ENCODE results near the gene SGSM1. TPM values are rescaled to one million over a fixed set of nuclear protein-coding genes. Genes with fewer than 3 reads are reported as not detected.

The SGSM1 gene
- total and polyA plus RNA-seq, 10 of the 15 experiments (the other 5 are each of a cell fraction or from before 2014, with no cell fraction given): not detected

DNA sequence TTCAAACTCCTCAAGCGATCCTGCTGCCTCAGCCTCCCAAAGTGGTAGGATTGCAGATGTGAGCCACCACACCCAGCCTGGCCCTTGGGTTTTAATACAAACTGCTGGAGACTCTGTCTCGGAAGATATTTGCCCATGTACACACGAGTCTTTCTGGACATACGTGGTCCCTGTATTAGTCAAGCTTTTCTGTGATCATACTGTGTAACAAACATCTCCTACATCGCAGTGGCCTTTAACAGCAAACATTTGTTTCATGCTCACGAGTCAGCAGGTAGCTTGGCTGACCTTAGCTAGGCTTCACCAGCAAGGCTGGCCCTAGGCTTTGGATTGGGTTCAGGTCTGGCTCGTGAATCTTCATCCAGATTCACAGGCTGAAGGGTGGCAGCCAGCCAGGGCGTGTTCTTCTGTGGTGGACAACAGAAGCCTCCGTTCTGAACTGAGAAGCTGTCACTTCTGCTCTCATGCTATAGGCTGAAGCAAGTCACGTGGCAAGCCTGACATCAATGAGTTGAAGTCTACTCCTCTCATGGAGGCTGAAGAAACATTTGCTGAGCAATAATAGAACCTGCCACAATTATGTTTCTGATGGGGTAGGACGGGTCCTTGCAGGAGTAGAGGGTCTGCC, 155.3 kb downstream of the SGSM1 start:
- no peaks in the 10 kb centered on the region for H3K79me2 ChIP-seq (ENCODE audit: control insufficient read depth, insufficient read depth, low read length)

GRCh38 chr22:24962094-24962493, 156.1 kb downstream of the SGSM1 start:
- no peaks in the 10 kb centered on the region; a peak in 2 of 4 replicates for H3K27me3 ChIP-seq (replicated peaks in 1 of 2; ENCODE audit: control insufficient read depth in 2 of 2, insufficient read depth in 2 of 2, low read length in 1 of 2)
- FAIRE-seq: no peak
- H2AFZ ChIP-seq (ENCODE audit: control insufficient read depth, low read depth, low read length): no peak overlapping the region
- no peak for DNase-seq (ENCODE audit: low read depth, low spot score)
- no peak overlapping the region for H3K9ac ChIP-seq (ENCODE audit: control insufficient read depth, insufficient read depth, low read length)
- ChIA-PET POLR2A (no interaction called here), SMC1A (ENCODE audit: uncharacterized antibody, unreplicated experiment) (interaction anchor here (1.2 kb wide), 1 partner anchor 18 kb away, joined by 3 read pairs; no protein-coding TSS in a partner anchor), CTCF (interaction anchor here (2.0 kb wide), 1 partner anchor 24 kb away, joined by 5 read pairs; no protein-coding TSS in a partner anchor), RAD21 (ENCODE audit: unreplicated experiment) (no interaction called here)
- no peak for ATAC-seq
- BruUV-seq (replicated peaks): no TSS peak
- no peak overlapping the region for H3K27ac ChIP-seq (ENCODE audit: control insufficient read depth, insufficient read depth)
- in situ Hi-C loops (cut with MboI) (no loop called here), intact Hi-C loops (cut with micrococcal nuclease; ENCODE audit: unreplicated experiment) (no loop called here)
- H3K9me3 ChIP-seq (replicated peaks; ENCODE audit: control insufficient read depth, insufficient read depth, low read length): no peaks in the 10 kb centered on the region
- no peaks in the 10 kb centered on the region for H4K20me1 ChIP-seq (ENCODE audit: control insufficient read depth, insufficient read depth)
- no peak overlapping the region for H3K4me3 ChIP-seq
- WGBS (ENCODE audit: insufficient coverage, insufficient replicate concordance, low lambda C conversion rate, missing lambda C conversion rate): 35% methylated on average over 8 of the region's 8 CpGs
- no peaks in the 10 kb centered on the region for H3K4me1 ChIP-seq (ENCODE audit: control insufficient read depth, insufficient read depth, low read length)
- H3K4me2 ChIP-seq (ENCODE audit: control insufficient read depth, insufficient read depth): no peak overlapping the region
- H3K36me3 ChIP-seq (ENCODE audit: control insufficient read depth in 2 of 2, insufficient read depth in 2 of 2, low read length in 1 of 2): no peaks in the 10 kb centered on the region
- no peaks in the 10 kb centered on the region for H3K79me2 ChIP-seq (ENCODE audit: control insufficient read depth, insufficient read depth, low read length)
- TF ChIP-seq ZBED1 (IDR thresholded peaks at IDR 0.05; ENCODE audit: borderline replicate concordance): no peak
- TF ChIP-seq, protein P1, sequence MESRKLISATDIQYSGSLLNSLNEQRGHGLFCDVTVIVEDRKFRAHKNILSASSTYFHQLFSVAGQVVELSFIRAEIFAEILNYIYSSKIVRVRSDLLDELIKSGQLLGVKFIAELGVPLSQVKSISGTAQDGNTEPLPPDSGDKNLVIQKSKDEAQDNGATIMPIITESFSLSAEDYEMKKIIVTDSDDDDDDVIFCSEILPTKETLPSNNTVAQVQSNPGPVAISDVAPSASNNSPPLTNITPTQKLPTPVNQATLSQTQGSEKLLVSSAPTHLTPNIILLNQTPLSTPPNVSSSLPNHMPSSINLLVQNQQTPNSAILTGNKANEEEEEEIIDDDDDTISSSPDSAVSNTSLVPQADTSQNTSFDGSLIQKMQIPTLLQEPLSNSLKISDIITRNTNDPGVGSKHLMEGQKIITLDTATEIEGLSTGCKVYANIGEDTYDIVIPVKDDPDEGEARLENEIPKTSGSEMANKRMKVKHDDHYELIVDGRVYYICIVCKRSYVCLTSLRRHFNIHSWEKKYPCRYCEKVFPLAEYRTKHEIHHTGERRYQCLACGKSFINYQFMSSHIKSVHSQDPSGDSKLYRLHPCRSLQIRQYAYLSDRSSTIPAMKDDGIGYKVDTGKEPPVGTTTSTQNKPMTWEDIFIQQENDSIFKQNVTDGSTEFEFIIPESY (IDR thresholded peaks at IDR 0.05): no peak
- no peak for TF ChIP-seq TCF12 (IDR thresholded peaks at IDR 0.05; ENCODE audit: low read depth, low read length)
- no peak for TF ChIP-seq ZNF687 (IDR thresholded peaks at IDR 0.05)
- TF ChIP-seq JUND (IDR thresholded peaks at IDR 0.05; ENCODE audit: low read depth, low read length): no peak
- TF ChIP-seq KLF5 (IDR thresholded peaks at IDR 0.05; ENCODE audit: partially characterized antibody): no peak
- no peak for TF ChIP-seq SP1 (IDR thresholded peaks at IDR 0.05; ENCODE audit: low read depth, low read length)
- no peak for TF ChIP-seq CREB1 (IDR thresholded peaks at IDR 0.05; ENCODE audit: low read depth)

More for the DNA sequence above, 155.3 kb downstream of the SGSM1 start:
- ChIA-PET SMC1A (ENCODE audit: uncharacterized antibody, unreplicated experiment) (no interaction called here), CTCF (interaction anchor here (1.6 to 2.0 kb wide), 2 partner anchors 23 to 95 kb away, joined by 3 to 5 read pairs; no protein-coding TSS in a partner anchor), RAD21 (ENCODE audit: unreplicated experiment) (no interaction called here), POLR2A (no interaction called here)
- no peaks in the 10 kb centered on the region; a peak in 2 of 4 replicates for H3K27me3 ChIP-seq (replicated peaks in 1 of 2; ENCODE audit: control insufficient read depth in 2 of 2, insufficient read depth in 2 of 2, low read length in 1 of 2)
- no peaks in the 10 kb centered on the region for H4K20me1 ChIP-seq (ENCODE audit: control insufficient read depth, insufficient read depth)
- TF ChIP-seq CHD2 (IDR thresholded peaks at IDR 0.05; ENCODE audit: borderline replicate concordance, low read depth, low read length): no peak
- TF ChIP-seq, protein P2, sequence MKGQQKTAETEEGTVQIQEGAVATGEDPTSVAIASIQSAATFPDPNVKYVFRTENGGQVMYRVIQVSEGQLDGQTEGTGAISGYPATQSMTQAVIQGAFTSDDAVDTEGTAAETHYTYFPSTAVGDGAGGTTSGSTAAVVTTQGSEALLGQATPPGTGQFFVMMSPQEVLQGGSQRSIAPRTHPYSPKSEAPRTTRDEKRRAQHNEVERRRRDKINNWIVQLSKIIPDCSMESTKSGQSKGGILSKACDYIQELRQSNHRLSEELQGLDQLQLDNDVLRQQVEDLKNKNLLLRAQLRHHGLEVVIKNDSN (IDR thresholded peaks at IDR 0.05; ENCODE audit: borderline replicate concordance, extremely low read length, insufficient read depth, low read depth, low read length): peak; percentile 33
- intact Hi-C loops (cut with micrococcal nuclease; ENCODE audit: unreplicated experiment) (no loop called here), in situ Hi-C loops (cut with MboI) (no loop called here)
- H3K27ac ChIP-seq (ENCODE audit: control insufficient read depth, insufficient read depth): no peak overlapping the region
- WGBS (ENCODE audit: insufficient coverage, insufficient replicate concordance, low lambda C conversion rate, missing lambda C conversion rate): 3% methylated on average over 11 of the region's 11 CpGs
- H3K9me3 ChIP-seq (replicated peaks; ENCODE audit: control insufficient read depth, insufficient read depth, low read length): no peaks in the 10 kb centered on the region
- no peak overlapping the region for H3K4me2 ChIP-seq (ENCODE audit: control insufficient read depth, insufficient read depth)
- no peak overlapping the region for H3K9ac ChIP-seq (ENCODE audit: control insufficient read depth, insufficient read depth, low read length)
- DNase-seq (ENCODE audit: low read depth, low spot score) (no peak), FAIRE-seq (no peak), ATAC-seq (0 out of 3 replicates have a peak, but pooled peaks have one; percentile 28)
- no peaks in the 10 kb centered on the region for H3K36me3 ChIP-seq (ENCODE audit: control insufficient read depth in 2 of 2, insufficient read depth in 2 of 2, low read length in 1 of 2)
- H3K4me3 ChIP-seq: no peak overlapping the region
- no TSS peak for BruUV-seq (replicated peaks)
- no peaks in the 10 kb centered on the region for H3K4me1 ChIP-seq (ENCODE audit: control insufficient read depth, insufficient read depth, low read length)
- H2AFZ ChIP-seq (ENCODE audit: control insufficient read depth, low read depth, low read length): no peak overlapping the region

All from GM12878 (cell line).